NCI-H345 treated with DMSO at 0.1 percent for 48 hours (cell line): ENCODE results near the gene WWC1.

Source experiments
- DNase-seq: peaks from one replicate; lab custom pipeline; 2025; ENCODE audit not compliant: unreplicated experiment; lab: John Stamatoyannopoulos, UW

The WWC1 gene

GRCh38 chr5:168407211-168407610 is 115.8 kb downstream of the WWC1 start:
- no peak for DNase-seq

- no peak for DNase-seq
Measured at GRCh38 chr5:168408561-168409305, 117.3 kb downstream of the WWC1 start.

- no peak for DNase-seq
Measured at GRCh38 chr5:168409591-168410458, 118.4 kb downstream of the WWC1 start.

GRCh38 chr5:168411871-168412270 is 120.4 kb downstream of the WWC1 start:
- no peak for DNase-seq

GRCh38 chr5:168413062-168413461 is 121.6 kb downstream of the WWC1 start:
- DNase-seq: no peak

- DNase-seq: no peak
Measured at GRCh38 chr5:168413596-168413995, 122.2 kb downstream of the WWC1 start.

GRCh38 chr5:168415401-168415800 is 124.0 kb downstream of the WWC1 start:
- DNase-seq: no peak

- no peak for DNase-seq
Measured at GRCh38 chr5:168415971-168416370, 124.5 kb downstream of the WWC1 start.

- no peak for DNase-seq
Measured at GRCh38 chr5:168417731-168418429, 126.4 kb downstream of the WWC1 start.

GRCh38 chr5:168420461-168420860 is 129.0 kb downstream of the WWC1 start:
- no peak for DNase-seq

GRCh38 chr5:168422431-168422830 is 131.0 kb downstream of the WWC1 start:
- no peak for DNase-seq

- DNase-seq: no peak
Measured at GRCh38 chr5:168423478-168423877, 132.0 kb downstream of the WWC1 start.

GRCh38 chr5:168423971-168424370 is 132.5 kb downstream of the WWC1 start:
- no peak for DNase-seq

GRCh38 chr5:168424594-168425323 is 133.3 kb downstream of the WWC1 start:
- no peak for DNase-seq

GRCh38 chr5:168426007-168426863 is 134.8 kb downstream of the WWC1 start:
- no peak for DNase-seq

GRCh38 chr5:168426864-168427172 is 135.4 kb downstream of the WWC1 start:
- DNase-seq: no peak

GRCh38 chr5:168427224-168427623 is 135.8 kb downstream of the WWC1 start:
- DNase-seq: no peak

GRCh38 chr5:168428552-168428951 is 137.1 kb downstream of the WWC1 start:
- no peak for DNase-seq

GRCh38 chr5:168430296-168430695 is 138.9 kb downstream of the WWC1 start:
- DNase-seq: no peak

- no peak for DNase-seq
Measured at GRCh38 chr5:168432903-168433302, 141.5 kb downstream of the WWC1 start.
